ENCODE data around the gene SLC25A13.

The SLC25A13 gene

DNA sequence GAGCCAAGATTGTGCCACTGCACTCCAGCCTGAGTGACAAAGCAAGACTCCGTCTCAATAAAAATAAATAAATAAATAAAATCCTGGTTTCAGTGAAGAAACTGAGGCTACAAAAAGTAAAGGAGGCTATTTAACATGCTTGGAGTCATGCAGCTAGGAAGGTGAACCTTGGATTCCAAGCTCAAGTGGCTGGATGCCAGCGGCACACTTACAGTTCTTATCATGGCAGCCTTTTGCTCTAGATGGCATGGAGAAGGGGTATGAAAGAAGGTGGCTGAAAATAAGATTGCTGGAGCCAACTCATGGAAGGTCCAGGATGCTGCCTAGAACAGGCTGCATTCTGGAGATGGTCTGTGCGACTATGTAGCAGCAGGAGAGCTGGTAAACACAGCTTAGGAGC is 170.0 kb downstream of the SLC25A13 start:
- DNase-seq: no peak

DNA sequence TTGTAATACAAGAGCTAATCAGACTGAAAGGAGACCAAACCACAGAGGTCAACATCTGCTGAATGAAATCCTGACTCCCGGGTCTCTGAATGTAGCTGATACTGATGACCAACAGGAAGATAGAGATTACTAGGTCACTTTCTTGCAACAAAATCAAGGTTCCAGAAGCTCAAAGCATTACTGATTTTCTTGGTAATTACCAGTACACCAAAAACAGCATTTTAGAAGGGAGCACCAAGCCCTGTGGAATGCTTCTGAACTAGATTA is 177.7 kb downstream of the SLC25A13 start:
- no peak for DNase-seq

DNA sequence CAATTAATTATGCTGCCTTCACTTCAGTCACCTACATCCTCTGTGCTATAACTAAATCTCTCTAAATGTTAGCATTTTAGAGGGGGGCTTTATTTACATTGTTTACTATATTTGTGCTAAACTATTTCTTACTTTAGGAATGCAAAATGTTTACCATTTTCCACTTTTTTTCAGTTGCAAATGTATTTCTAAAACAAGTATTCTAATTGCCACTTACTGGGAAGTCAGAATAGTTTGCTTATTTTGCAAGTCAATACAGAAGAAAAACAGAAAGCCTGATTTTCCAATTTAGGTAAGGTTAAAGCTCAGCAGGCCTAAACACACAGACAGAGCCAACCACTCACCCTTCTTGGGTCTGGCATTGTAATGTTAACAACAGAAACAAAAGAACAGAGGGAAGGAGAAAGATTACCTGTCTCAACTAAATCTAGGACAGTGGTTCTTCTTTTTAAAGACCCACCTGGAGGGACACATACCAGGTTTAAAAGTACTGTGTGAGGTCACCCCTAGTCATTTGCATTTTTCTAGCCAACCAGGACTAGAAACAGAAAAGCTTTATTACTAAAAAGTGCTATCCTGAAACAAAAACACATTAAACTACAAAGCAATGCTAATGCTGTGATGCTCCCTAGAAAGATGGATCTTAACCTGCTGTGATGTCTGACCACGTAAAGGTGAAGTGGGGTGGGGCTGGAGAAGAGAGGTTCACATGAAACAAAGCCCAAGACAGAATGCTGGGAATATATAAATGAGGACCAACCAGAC is 178.2 kb downstream of the SLC25A13 start:
- DNase-seq: no peak

DNA sequence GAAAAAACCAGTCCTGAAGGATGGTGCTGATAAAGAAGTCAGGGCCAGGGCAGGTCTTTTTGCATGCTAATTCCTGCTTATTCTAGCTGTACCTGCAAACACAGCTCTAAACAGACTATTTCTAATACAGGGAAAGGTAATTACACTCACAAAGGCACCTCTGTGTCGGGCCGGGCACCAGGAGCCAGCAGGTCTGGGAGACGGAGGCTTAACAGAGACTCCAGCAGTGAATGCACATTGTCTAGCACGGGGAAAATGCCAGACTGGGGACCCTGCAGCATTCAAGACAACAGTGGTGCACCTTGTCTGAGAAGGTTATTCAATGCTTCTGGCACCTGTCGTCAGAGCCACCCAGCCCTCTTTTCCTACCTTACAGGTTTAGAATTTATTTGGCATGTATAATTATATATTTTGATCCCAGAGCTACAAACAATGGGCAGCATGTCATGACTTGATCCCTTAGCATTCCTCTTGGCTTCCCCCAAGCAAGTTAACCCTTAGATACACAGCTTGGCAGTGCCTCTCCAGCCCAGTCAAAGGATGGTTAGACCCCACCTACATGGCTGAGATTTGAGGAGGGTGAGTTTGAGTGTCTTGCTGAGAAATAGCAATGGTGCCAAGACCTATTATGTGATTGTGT is 185.2 kb downstream of the SLC25A13 start:
- DNase-seq: no peak

DNA sequence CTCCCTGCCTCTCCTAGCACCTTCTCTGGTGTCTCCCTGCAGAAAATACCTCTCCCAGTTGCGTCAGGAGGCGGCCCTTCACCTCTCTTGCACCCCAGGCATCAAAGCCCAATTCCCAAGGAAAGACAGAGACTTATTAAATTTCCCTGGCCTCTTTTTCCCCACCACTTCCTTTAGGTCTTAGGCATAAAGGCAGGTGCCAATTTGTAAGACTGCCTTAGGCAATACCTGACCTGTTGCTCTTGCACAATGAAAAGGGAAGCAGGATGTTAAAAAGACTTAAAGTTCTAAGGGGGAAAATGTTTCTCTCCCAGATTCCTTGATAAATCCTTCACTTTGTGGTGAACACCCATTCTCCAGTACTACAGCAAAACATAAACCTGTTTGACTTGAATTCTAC is 186.7 kb downstream of the SLC25A13 start:
- DNase-seq: no peak

DNA sequence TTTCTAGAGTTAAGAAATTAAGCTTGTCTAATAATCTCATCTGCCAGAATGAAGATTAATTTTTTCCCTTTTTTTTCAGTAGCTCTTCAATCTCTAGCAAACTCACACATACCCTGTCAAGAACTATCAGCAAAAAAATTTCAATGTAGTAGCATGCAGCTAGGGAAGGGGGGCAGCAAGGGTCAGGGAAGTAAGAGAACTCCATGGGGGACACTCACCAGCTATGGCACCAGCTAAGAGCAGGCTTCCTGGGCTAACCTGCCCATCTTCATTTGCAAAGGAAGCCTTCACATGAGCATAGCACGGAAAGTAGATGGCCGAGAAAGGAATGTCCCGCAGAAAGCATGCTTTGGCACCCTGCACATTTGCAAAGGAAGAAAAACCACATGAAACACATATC is 190.4 kb downstream of the SLC25A13 start:
- no peak for DNase-seq

DNA sequence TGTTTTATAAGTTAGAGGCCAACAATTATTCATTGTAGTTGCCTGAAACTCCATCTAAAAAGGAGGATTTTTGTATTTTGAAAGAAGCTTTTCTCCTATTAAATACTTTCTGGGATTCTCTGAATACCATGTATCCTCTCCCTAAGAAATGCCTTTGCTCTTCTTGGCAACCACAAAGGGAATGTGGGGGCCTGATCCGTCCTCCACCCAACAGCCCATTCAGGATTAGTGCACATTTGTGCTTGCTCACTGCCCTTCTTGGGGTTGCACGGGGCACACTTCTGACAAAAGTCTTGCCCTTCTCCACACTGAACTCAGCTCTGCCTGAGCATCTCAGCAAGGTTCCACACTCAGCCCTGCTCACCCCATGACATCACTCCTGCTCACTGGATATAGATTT is 194.2 kb downstream of the SLC25A13 start:
- DNase-seq: no peak

DNA sequence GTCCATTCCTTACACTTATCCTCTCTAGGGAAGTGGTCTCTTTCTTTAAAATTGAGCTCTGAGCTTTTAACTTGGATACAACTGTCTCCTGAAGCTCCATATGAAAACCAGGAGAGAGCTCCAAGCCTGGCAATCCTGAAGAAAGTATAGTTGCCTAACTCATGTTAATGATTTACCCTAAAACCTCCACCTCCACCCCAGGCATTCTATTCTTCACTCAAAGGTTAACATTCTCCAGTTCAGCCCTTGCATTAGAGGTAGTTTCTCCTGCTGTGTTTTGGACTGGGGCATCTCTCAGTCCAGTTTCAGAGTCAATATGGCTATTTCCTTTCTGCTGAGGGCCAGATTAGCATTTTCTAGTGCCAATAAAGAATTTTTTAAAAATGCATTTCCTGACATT is 195.5 kb downstream of the SLC25A13 start:
- no peak for DNase-seq

DNA sequence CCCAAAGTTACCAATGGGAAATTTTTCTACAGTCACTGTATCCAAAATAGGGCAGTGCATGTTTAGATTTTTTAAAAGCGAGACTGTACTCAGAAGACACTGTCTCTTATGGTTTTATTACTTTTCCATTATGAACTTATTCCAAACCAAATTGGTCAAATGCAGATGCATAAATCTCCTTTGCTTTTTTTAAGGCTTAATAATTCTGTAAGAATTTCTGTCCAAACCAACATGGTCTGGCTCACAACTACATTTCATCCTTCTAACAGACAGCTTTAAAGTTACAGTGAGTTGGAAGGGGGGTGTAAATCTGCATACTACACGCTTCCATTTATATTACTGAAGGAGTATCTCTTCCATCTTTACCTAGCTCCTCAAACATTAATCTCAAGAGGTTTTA is 199.2 kb downstream of the SLC25A13 start:
- DNase-seq: no peak

DNA sequence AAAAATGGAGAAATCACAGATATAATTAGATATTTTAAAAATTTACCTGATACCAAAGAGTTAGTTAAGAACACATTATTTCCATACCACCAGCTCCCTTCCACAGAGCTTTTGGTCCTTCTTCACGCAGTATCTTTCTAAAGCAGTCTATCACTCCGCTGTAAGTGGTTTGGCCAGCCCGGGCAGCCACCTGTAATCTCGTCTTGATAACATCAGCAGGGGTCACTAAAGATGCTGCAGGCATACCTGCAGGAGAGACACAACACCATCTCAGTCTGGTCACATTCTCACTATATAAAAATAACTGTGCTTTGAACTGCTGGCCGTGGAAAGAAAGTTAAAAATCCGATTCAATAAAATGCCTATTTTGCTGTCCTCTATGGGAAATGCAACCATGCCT is 200.1 kb downstream of the SLC25A13 start:
- no peak for DNase-seq

DNA sequence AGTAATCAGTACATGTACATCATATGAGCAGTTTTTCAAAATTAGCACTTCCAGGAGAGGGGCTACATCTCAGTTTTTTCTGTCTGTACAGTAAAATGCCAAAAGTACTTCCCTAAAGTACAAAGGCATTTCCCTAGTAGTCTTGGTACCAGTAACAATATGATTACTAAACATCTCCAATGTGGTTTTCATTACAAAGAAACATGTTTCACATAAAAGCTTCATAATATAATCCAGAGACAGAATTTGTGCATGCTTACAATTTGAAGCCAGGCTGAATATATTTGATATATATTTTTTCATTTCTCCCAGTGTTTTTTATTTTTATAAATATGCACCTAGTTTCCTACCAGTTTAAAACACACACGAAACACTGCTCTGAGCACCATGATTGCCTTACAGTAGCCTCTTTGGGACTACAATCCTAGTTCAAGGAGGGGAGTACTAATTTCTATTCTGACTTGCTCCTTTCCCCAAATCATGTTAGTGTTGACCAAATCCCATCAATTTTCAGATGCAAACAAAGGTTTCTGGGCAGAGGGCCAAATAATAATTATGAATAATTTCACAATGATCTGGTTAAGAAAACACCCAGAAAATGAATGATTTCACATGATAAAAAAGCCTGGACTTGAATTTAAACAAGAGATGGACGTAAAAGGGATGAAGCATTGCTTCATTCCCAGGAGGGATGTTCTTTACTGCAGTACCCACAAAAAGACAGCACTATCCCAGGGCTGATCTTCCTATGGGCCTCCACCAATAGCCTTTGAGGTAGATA is 201.3 kb downstream of the SLC25A13 start:
- no peak for DNase-seq

DNA sequence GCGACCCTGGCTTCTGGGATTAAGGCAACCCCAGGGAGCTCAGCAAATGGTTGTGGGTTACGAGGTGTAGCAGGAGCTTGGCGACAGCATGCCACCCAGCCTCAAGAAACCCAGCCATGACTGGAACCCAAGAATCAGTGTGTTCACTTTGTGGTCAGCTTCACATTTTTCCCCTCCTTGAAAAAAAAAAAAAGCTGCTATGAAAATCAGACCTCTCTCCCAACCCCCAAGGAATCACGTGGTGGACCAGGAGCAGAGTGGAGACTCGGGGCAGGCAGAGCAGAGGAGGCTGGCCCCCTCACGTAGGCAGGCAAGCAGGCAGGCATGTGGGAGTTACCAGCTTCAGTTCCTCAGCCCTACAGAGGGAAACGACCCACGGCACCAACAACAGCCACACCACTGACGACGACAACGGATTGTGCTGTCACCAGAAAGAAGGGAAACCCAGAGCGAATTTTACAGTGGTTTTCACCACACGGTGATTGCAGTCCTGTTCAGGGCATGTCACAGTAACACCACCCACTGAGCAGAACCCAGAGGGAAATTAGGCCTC is 203.4 kb downstream of the SLC25A13 start:
- DNase-seq: no peak

DNA sequence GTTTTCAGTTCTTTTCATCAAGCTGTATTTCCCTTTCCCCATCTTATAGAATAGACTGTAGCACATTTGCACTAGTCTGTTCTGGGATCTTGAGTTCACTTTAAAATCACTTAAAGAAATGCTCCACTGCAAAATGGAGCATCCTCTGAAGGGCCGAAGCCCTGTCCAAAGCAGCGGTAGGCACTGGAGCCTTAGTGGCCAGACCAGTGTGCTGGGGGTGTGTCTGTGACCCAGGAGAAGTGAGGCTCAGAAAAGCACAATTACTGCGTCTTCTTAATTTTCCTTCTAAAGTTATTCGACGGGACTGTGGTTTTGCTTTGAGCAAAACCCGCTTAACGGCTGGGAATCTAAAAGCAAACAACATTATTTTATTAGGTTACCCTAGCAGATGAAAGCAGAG is 205.7 kb downstream of the SLC25A13 start:
- no peak for DNase-seq

DNA sequence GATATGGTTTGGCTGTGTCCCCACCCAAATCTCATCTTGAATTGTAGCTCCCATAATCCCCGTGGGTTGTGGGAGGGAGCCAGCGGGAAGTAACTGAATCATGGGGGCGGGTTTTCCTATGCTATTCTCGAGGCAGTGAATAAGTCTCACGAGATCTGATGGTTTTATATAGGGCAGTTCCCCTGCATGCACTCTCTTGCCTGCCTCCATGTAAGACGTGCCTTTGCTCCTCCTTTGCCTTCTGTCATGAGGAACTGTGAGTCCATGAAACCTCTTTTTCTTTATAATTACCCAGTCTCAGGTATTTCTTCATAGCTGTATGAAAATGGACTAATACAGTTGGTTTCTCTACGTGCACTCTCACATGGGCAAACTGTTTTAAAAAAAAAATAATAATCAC is 207.7 kb downstream of the SLC25A13 start:
- DNase-seq: no peak

DNA sequence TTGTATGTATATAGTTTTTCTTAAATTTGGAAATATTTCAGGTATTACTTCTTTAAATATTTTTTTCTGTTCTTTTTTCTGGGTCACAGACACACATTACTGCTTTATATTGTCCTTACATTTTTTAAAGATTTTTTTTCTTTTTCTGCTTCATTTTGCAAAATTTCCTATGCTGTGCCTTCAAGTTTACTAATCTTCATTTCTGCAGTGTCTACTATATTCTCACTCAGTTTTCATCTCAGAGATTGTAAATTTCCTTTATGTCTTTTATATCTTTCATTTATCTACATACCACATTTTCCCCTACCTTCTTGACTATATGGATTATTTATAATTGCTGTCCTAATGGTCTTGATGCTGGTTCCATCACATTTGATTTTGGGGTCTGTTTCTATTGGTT is 210.5 kb downstream of the SLC25A13 start:
- DNase-seq: no peak

DNA sequence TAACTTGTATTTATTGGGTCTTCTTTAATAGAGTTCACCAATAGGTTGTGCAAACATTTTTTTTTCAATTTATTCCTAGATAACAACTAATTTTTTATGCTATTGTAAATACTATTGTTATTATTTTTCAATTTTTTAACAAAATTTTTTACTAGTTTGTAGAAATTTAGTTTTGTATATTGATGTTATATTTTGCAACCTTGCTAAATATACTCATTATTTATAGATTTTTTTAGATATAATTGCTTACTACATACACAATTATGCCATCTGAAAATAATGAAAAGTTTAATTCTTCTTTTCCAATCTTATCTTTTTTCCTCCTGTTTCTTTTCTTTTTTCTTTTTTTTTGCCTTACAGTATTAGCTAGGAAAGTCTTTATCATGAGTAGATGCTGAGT is 216.9 kb downstream of the SLC25A13 start:
- no peak for DNase-seq

DNA sequence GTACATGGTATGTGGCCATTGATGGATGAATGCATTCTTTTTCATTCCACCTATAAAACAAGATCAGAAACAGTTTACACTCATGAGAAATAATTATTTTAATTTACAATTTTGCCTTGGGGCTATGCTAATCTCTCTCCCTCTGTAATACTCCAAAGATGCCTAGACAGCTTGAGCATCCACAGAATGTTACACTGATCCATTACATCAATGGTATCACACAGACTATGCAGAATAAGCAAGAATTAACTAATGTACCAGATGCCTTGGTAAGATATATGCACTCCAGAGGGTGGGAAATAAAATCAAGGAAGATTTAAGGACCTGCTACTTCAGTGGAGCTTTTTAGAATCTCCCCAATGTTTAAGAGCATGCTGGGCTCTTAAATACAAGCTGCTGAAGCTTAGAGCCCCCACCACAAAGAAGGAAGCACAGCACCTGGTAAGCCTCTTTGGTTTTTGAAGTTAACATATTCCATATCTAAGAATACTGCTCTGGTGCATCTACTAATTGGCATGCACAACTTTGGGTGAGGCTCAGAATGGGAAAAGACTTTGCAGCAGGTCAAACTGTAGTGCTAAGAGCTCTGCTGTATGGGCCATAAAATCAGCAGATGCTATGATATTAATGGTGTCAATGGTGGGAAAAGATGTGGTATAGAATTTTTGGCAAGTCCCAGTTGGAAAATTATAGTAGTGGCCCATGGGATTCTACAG is 219.6 kb downstream of the SLC25A13 start:
- no peak for DNase-seq

DNA sequence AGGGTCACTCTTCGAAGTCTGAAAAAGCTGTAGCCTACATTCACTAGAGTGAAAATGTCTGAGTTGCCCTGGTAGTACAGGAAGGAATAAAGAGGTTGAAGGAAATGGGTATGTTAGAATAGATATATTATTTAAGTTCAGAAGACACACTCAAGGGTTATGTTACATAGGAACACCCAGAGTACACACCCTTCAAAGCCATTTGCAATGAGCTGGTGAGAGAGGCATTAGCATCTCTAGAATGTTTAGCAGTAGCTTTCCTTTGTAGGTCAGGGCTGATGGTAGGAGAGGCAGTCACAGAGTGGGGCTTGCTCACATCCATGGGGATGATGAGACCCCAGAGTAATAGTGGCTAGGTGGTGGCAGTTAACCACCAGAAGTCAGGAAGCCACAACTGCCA is 221.2 kb downstream of the SLC25A13 start:
- DNase-seq: no peak

DNA sequence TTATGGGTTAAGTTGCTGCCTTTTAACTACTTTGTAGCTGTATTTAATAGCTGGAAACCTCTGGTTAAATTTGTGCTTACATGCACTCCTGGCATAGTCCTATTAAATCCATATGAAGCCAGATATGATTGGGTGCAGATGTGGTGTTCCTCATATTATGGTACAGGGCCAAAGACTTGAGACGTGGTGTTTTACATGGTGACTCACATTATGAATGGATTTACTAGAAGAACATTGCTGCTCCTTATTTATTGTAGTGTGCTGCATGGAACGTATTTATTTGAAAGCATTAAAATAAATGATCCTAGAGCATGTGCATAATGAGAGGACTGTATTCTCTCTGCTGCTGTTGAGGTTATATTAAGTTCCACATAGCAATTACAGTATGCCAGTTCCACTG is 224.1 kb downstream of the SLC25A13 start:
- no peak for DNase-seq

DNA sequence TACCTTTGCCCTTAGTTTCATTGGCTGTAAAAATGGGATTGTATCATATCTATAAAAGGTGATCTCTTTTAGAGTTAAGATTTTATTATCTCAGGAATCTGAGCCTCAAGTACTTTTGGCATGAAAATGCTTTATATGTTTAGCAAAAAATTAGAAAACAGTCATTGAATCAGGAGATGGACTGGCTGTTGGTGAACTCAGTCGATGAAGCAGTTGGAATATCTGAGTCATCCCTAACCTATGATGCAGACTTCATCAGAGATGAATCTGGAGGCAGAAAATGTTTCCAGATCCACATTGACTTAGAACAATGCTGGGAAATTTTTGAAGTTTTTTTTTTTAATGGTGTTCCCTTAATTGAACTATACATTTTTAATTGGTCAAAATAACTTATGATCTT is 228.5 kb downstream of the SLC25A13 start:
- no peak for DNase-seq

DNA sequence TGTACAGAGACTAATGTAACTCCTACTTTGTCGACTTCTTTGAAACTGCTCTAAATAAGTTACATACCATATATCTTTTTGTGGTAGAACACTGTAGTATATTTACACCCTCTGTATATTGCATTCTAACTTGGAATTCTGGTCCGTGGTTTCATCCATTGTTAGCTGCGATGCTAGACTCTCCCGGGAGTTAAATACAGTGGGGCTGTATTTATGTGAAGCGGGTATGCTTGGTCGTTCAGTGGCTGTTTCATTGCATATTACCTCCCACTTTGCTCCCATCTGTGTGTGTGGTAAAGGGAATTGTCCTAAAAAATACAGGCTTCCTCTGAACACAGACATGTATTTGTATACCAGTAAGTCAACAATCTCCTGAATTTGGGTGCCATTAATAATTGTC is 231.1 kb downstream of the SLC25A13 start:
- no peak for DNase-seq

DNA sequence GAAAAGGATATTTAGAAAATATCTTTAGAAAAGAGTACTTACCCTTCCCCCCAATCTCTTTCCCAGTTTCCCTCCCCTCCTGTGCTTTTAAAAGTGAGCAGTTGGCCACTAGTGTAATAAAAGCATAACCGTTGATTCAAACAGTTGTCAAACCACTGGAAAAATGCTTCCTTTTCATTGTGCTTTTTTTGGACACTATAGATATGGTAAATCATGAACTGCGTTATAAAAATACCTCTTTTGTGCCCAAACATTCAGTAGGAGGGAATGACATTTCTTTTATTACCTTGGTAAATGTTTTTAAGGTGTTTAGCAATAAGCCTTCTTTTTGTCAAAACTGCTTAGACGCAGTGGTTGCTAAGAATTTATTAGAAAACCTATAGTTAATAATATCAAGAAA is 232.4 kb downstream of the SLC25A13 start:
- no peak for DNase-seq

DNA sequence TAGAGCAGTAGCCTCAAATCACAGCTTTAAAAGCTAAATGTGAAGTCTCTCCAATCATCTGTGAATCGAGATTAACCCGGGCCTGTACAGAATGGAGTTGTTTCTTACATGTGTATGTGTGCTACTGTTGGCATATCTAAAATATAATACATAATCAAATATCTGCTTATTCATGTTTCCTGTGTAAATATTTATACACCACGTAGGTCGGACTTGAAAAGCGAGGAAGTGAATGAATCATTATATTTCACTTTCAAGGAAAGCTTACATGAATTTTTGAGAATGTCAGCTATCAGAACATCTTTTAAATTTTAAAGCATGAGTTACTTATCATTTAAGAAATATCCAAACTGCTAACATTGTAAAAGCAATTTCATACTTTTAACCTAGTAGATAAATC is 233.3 kb downstream of the SLC25A13 start:
- no peak for DNase-seq
